Muscle layer of duodenum (tissue), 2 donors: ENCODE data around the gene CYP11A1.

Experiments used
- H3K27ac ChIP-seq: one replicate; pipeline ENCODE4 v1.7.0; 2013; ENCODE audit warnings: mild to moderate bottlenecking, low read length
- H3K27me3 ChIP-seq: one replicate; pipeline ENCODE4 v1.7.0; 2013; ENCODE audit warnings: low read depth, mild to moderate bottlenecking, control low read depth, low read length
- H3K36me3 ChIP-seq, 2 donors: one replicate each; pipeline ENCODE4 v1.7.0; 2013; ENCODE audit warnings: low read length in 2 of 2, control low read depth in 1 of 2, mild to moderate bottlenecking in 1 of 2; ENCODE audit not compliant: insufficient read depth in 2 of 2, control insufficient read depth in 1 of 2
- H3K4me1 ChIP-seq, 2 donors: one replicate each; pipeline ENCODE4 v1.7.0; 2013; ENCODE audit warnings: low read length in 2 of 2, mild to moderate bottlenecking in 2 of 2, control low read depth in 1 of 2, moderate library complexity in 1 of 2; ENCODE audit not compliant: insufficient read depth in 2 of 2, control insufficient read depth in 1 of 2
- H3K4me3 ChIP-seq, 2 donors: one replicate each; pipeline ENCODE4 v1.7.0; 2013; ENCODE audit warnings: low read length in 2 of 2, low read depth in 1 of 2, mild to moderate bottlenecking in 1 of 2
- H3K9me3 ChIP-seq, 2 donors: one replicate each; pipeline ENCODE4 v1.7.0; 2013; ENCODE audit warnings: low read length in 2 of 2, control low read depth in 1 of 2, mild to moderate bottlenecking in 1 of 2; ENCODE audit not compliant: control insufficient read depth in 1 of 2
- donor health status: healthy.

CYP11A1 gene

GRCh38 chr15:74335396-74335795 is 32.0 kb downstream of the CYP11A1 start:
- Histone ChIP-seq H3K27me3 (no peaks in the 10 kb centered on the region), H3K4me1 (no peaks in the 10 kb centered on the region), H3K36me3 (no peaks in the 10 kb centered on the region), H3K9me3 (no peaks in the 10 kb centered on the region), H3K27ac (no peak overlapping the region), H3K4me3 (no peak overlapping the region)

- Histone ChIP-seq H3K9me3 (no peaks in the 10 kb centered on the region), H3K36me3 (no peaks in the 10 kb centered on the region), H3K4me3 (no peak overlapping the region), H3K27ac (no peak overlapping the region), H3K27me3 (no peaks in the 10 kb centered on the region), H3K4me1 (no peaks in the 10 kb centered on the region)
Observed at GRCh38 chr15:74334127-74334526, 33.3 kb downstream of the CYP11A1 start.

GRCh38 chr15:74333662-74334061 is 33.8 kb downstream of the CYP11A1 start:
- no peak overlapping the region for H3K4me3 ChIP-seq
- H3K36me3 ChIP-seq = no peaks in the 10 kb centered on the region
- no peaks in the 10 kb centered on the region for H3K4me1 ChIP-seq
- no peak overlapping the region for H3K27ac ChIP-seq
- no peaks in the 10 kb centered on the region for H3K27me3 ChIP-seq
- H3K9me3 ChIP-seq = no peaks in the 10 kb centered on the region

GRCh38 chr15:74333093-74333492 is 34.4 kb downstream of the CYP11A1 start:
- no peak overlapping the region for H3K4me3 ChIP-seq
- H3K27me3 ChIP-seq = no peaks in the 10 kb centered on the region
- no peak overlapping the region for H3K27ac ChIP-seq
- H3K9me3 ChIP-seq = no peaks in the 10 kb centered on the region
- H3K36me3 ChIP-seq = no peaks in the 10 kb centered on the region
- H3K4me1 ChIP-seq = no peaks in the 10 kb centered on the region

- Histone ChIP-seq H3K36me3 (no peaks in the 10 kb centered on the region), H3K27me3 (no peaks in the 10 kb centered on the region), H3K4me3 (no peak overlapping the region), H3K27ac (no peak overlapping the region), H3K4me1 (no peaks in the 10 kb centered on the region), H3K9me3 (no peaks in the 10 kb centered on the region)
Observed at GRCh38 chr15:74332611-74333010, 34.8 kb downstream of the CYP11A1 start.

GRCh38 chr15:74332011-74332410 is 35.4 kb downstream of the CYP11A1 start:
- Histone ChIP-seq H3K4me3 (no peak overlapping the region), H3K4me1 (no peaks in the 10 kb centered on the region), H3K27ac (no peak overlapping the region), H3K36me3 (no peaks in the 10 kb centered on the region), H3K27me3 (no peaks in the 10 kb centered on the region), H3K9me3 (no peaks in the 10 kb centered on the region)

- no peaks in the 10 kb centered on the region for H3K4me1 ChIP-seq
- H3K27ac ChIP-seq = no peak overlapping the region
- no peaks in the 10 kb centered on the region for H3K36me3 ChIP-seq
- H3K9me3 ChIP-seq = no peaks in the 10 kb centered on the region
- H3K27me3 ChIP-seq = no peaks in the 10 kb centered on the region
- no peak overlapping the region for H3K4me3 ChIP-seq
Observed at GRCh38 chr15:74330861-74331408, 36.5 kb downstream of the CYP11A1 start.

GRCh38 chr15:74328331-74329056 is 39.0 kb downstream of the CYP11A1 start:
- H3K4me3 ChIP-seq = no peak overlapping the region
- H3K27ac ChIP-seq = no peak overlapping the region

GRCh38 chr15:74327756-74328155 is 39.7 kb downstream of the CYP11A1 start:
- Histone ChIP-seq H3K27me3 (no peaks in the 10 kb centered on the region), H3K36me3 (no peaks in the 10 kb centered on the region), H3K4me3 (no peak overlapping the region), H3K4me1 (no peaks in the 10 kb centered on the region), H3K9me3 (no peaks in the 10 kb centered on the region), H3K27ac (no peak overlapping the region)

More at GRCh38 chr15:74328331-74329056, 39.0 kb downstream of the CYP11A1 start:
- H3K27me3 ChIP-seq = no peaks in the 10 kb centered on the region
- no peaks in the 10 kb centered on the region for H3K36me3 ChIP-seq
- no peaks in the 10 kb centered on the region for H3K9me3 ChIP-seq
- H3K4me1 ChIP-seq = no peaks in the 10 kb centered on the region

- H3K27me3 ChIP-seq = no peaks in the 10 kb centered on the region
- H3K4me3 ChIP-seq = no peak overlapping the region
- no peak overlapping the region for H3K27ac ChIP-seq
- no peaks in the 10 kb centered on the region for H3K9me3 ChIP-seq
- no peaks in the 10 kb centered on the region for H3K36me3 ChIP-seq
- no peaks in the 10 kb centered on the region for H3K4me1 ChIP-seq
Observed at GRCh38 chr15:74326746-74327145, 40.7 kb downstream of the CYP11A1 start.

- Histone ChIP-seq H3K4me1 (peaks cover 0 to 10% of the 10 kb centered on the region in 2 donors), H3K4me3 (no peak overlapping the region), H3K9me3 (no peaks in the 10 kb centered on the region), H3K27ac (no peak overlapping the region), H3K36me3 (no peaks in the 10 kb centered on the region), H3K27me3 (no peaks in the 10 kb centered on the region)
Observed at GRCh38 chr15:74324714-74325113, 42.7 kb downstream of the CYP11A1 start.
